ENCODE data around the gene DMWD.

Gene DMWD

GRCh38 chr19:45822716-45823115, 30.1 kb upstream of the DMWD start:
- H3K36me3 Mint-ChIP-seq, result peaks cover 52 to 61% of the 10 kb centered on the region in 2 donors
- H3K9me3 Mint-ChIP-seq, result no peaks in the 10 kb centered on the region
- H3K27ac Mint-ChIP-seq, result no peak overlapping the region

GRCh38 chr19:45821570-45821969, 28.9 kb upstream of the DMWD start:
- Mint-ChIP-seq H3K4me1 (peaks cover 6 to 17% of the 10 kb centered on the region in 2 donors), H3K27me3 (no peaks in the 10 kb centered on the region), H3K9me3 (no peaks in the 10 kb centered on the region), H3K4me3 (no peak overlapping the region), H3K36me3 (peaks cover 49 to 59% of the 10 kb centered on the region in 2 donors), H3K27ac (no peak overlapping the region)
- DNase-seq, result no peak
- no peak for ATAC-seq (replicated peaks)

More at GRCh38 chr19:45822716-45823115, 30.1 kb upstream of the DMWD start:
- DNase-seq, result no peak
- Mint-ChIP-seq H3K4me3 (no peak overlapping the region), H3K27me3 (no peaks in the 10 kb centered on the region), H3K4me1 (peaks cover 1 to 7% of the 10 kb centered on the region in 2 donors)
- ATAC-seq (replicated peaks), result no peak

- DNase-seq, result no peak
- Mint-ChIP-seq H3K4me1 (peaks cover 6 to 20% of the 10 kb centered on the region in 2 donors), H3K4me3 (no peak overlapping the region), H3K9me3 (no peaks in the 10 kb centered on the region), H3K36me3 (peaks cover 50 to 58% of the 10 kb centered on the region in 2 donors), H3K27me3 (no peaks in the 10 kb centered on the region), H3K27ac (peak overlapping the region; percentile 73)
- ATAC-seq (replicated peaks), result no peak
Measured at GRCh38 chr19:45821103-45821521, 28.5 kb upstream of the DMWD start.

GRCh38 chr19:45820413-45821102, 27.9 kb upstream of the DMWD start:
- Mint-ChIP-seq H3K27ac (peak overlapping the region; percentile 20), H3K27me3 (peaks cover 0 to 4% of the 10 kb centered on the region in 2 donors), H3K36me3 (peaks cover 50 to 58% of the 10 kb centered on the region in 2 donors), H3K4me3 (no peak overlapping the region), H3K9me3 (no peaks in the 10 kb centered on the region), H3K4me1 (peaks cover 7 to 25% of the 10 kb centered on the region in 2 donors)
- no peak for DNase-seq
- ATAC-seq (replicated peaks), result no peak

DNA sequence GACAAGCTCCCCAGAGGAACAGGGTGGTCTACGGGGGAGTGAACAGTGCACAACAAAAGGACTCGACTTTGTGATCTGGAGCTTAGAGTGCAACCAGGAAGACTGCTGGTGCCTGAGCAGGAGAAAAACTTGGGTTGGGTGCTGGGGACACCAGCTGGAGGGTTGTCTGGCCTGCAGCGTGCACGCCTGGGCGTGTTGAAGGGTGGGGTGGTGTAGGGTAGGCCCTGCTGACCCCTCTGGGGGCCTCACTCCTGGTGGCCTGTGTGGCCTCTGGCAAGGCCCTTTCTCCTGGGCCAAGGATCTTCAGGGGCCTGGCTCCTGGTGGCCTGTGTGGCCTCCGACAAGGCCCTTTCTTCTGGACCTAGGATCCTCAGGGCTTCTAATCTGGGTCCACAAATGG, 27.1 kb upstream of the DMWD start:
- peaks cover 9 to 27% of the 10 kb centered on the region in 2 donors for H3K4me1 Mint-ChIP-seq
- no peak overlapping the region for H3K27ac Mint-ChIP-seq
- ATAC-seq (replicated peaks), result no peak
- H3K36me3 Mint-ChIP-seq, result peaks cover 49 to 54% of the 10 kb centered on the region in 2 donors
- H3K27me3 Mint-ChIP-seq, result peaks cover 0 to 6% of the 10 kb centered on the region in 2 donors
- no peak for DNase-seq
- H3K9me3 Mint-ChIP-seq, result no peaks in the 10 kb centered on the region
- no peak overlapping the region for H3K4me3 Mint-ChIP-seq

DNA sequence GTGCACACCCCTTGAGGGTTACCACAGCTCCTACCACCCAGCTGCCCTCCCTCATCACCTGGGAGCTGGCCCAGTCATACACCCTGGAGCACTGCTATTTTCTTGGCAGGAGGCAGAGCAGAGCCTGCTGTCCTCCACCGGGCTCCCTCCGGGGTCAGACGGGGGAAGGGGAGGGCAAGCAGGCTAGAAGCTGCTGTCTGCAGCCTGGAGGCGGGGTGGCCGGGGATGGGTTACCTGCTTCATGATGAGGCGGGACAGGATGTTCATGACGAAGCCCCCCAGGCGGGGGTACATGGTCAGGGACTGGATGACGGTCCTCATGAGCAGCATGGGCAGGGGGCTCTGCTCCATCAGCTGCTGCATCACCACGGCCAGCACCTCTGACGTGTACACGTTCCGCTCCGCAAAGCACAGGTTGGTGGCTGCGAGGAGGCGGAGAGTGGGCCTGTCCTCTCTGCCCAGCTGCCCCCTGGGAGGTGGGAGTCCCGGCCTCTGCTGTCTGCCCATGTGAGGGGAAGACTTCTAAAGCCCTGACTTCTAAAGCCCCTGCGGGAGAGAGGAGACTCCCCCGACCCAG, 25.2 kb upstream of the DMWD start:
- Mint-ChIP-seq H3K27me3 (peaks cover under 1 to 21% of the 10 kb centered on the region in 2 donors), H3K36me3 (peaks cover 46 to 52% of the 10 kb centered on the region in 2 donors), H3K4me3 (no peak overlapping the region), H3K27ac (peak overlapping the region; percentile 31), H3K9me3 (no peaks in the 10 kb centered on the region), H3K4me1 (peaks cover 9 to 27% of the 10 kb centered on the region in 2 donors)
- ATAC-seq (replicated peaks), result peak; percentile 6 to 17
- DNase-seq, result no peak

DNA sequence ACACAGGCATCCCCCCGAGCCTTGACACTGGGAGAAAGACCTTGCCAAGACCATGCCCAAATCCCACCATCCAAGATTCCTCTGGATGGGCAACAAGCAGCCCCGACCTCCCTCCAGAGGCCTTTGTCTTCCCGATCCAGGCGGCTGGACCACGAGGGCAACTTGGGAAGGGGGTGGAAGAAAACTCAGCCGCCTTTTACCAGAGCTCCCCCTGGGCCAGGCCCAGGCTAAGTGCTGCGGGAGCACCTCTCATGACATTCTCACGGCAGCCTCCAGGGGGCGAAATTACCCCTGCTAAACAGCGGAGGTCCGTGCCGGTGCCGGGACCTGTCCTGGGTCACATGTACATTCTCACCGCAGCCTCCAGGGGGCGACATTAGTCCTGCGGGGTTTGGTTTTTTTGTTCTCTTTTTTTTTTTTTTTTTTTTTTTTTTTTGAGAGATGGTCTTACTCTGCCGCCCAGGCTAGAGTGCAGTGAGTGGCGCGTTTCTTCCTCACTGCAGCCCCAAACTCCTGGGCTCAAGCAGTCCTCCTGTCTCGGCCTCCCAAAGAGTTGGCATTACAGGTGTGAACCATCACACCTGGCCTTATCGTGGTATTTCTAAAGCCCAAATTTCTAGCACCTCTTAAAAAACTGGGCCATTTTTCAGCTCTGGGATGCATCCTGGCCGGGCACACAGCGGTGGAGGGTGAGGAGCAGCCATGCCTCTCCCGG, 24.5 kb upstream of the DMWD start:
- ATAC-seq (replicated peaks), result peak; percentile 94 to 97
- Mint-ChIP-seq H3K27me3 (peaks cover 7 to 27% of the 10 kb centered on the region in 2 donors), H3K4me3 (peak overlapping the region in 1 of 2 donors; percentile 22), H3K9me3 (no peaks in the 10 kb centered on the region), H3K27ac (peak overlapping the region; percentile 20), H3K4me1 (peaks cover 9 to 27% of the 10 kb centered on the region in 2 donors), H3K36me3 (peaks cover 46 to 51% of the 10 kb centered on the region in 2 donors)
- peak; percentile 91 for DNase-seq

DNA sequence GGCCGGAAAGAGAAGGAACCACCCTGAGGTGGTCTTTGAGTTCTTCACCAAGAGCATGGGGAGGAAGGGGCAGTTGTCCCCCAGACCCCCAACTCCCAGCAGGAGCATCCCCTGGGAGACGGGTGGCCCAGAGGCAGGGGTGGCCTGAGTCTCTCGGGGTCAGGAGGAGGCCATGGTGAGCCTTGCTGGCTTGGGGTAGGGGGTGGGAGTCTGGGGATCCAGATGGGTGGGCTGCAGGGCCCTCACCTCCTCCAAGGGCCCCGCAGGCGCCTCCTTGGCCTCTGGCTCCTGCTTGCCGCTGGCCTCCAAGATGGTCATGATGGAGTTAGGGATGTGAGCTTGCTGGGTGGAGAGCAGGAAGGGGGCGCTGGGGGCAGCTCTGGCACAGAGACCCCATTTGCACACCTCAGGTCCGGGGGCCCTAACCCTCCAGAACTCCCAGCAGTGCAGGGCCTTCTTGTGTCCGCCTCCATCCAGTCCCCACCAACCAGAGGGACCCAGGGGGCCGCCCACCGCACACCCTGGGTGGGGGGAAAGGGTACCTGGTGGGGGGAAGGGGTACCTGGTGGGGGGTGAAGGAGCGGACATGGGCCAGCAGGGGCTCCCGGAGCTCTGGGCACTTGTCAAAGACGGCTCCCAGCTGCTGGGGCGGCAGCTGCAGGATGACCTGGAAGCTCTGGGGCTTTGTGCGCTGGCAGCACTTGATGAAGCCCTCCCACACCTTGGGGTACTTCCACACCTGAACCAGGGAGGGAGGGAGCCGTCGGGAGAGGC, 23.8 kb upstream of the DMWD start:
- ATAC-seq (replicated peaks) (no peak), DNase-seq (no peak)
- Mint-ChIP-seq H3K27ac (no peak overlapping the region), H3K4me1 (peaks cover 9 to 27% of the 10 kb centered on the region in 2 donors), H3K9me3 (no peaks in the 10 kb centered on the region), H3K27me3 (peaks cover 8 to 29% of the 10 kb centered on the region in 2 donors), H3K36me3 (peaks cover 45 to 50% of the 10 kb centered on the region in 2 donors), H3K4me3 (no peak overlapping the region)

- peak overlapping the region; percentile 66 for H3K27ac Mint-ChIP-seq
- no peaks in the 10 kb centered on the region for H3K9me3 Mint-ChIP-seq
- H3K36me3 Mint-ChIP-seq, result peaks cover 39 to 46% of the 10 kb centered on the region in 2 donors
- ATAC-seq (replicated peaks), result no peak
- H3K4me1 Mint-ChIP-seq, result peaks cover 10 to 28% of the 10 kb centered on the region in 2 donors
- peak overlapping the region; percentile 52 to 64 for H3K4me3 Mint-ChIP-seq
- peaks cover 9 to 30% of the 10 kb centered on the region in 2 donors for H3K27me3 Mint-ChIP-seq
- no peak for DNase-seq
Measured at GRCh38 chr19:45815481-45816216, 23.0 kb upstream of the DMWD start.

- Mint-ChIP-seq H3K4me1 (peaks cover 13 to 34% of the 10 kb centered on the region in 2 donors), H3K4me3 (peak within 1 kb of the TSS; percentile 52 to 64), H3K9me3 (no peaks in the 10 kb centered on the region), H3K27ac (peak within 1 kb of the TSS; percentile 66), H3K27me3 (peaks cover 12 to 35% of the 10 kb centered on the region in 2 donors), H3K36me3 (peaks cover 38 to 43% of the 10 kb centered on the region in 2 donors)
- no peak for DNase-seq
- ATAC-seq (replicated peaks), result no peak
Measured at GRCh38 chr19:45814851-45815480, 22.3 kb upstream of the DMWD start, which contains the start of gene RSPH6A. TSS of gene RSPH6A (minus strand) at chr19:45815308. CDS start at chr19:45815176, 132 bp downstream.

DNA sequence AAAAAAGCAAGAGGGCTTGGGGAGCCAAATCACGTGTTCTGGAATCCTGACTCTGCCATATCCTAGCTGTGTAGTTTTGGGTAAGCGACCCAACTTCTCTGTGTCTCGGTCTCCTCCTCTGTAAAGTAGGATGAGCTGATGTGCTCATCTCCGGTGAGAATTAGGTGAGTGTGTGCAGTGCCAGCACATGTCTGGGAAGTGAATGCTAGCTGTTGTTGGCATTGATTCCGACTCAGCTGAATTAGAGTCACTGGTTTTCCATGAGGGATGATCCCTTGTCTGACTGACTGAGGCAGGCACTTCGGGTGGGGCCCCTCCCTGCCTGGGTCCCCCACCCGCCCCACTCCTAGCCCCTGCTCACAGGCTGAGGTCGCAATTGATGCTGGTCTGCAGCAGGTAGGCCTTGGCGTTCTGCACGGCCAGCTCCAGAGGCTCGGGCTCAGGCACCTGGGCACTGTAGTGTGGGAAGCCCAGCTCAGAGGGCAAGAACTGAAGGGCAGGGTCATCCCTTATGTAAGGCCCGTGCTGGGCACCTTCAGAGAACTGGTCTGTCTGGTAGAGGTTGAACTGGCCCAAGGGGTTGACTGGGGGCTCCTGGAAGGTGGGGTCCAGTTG, 21.6 kb upstream of the DMWD start:
- H3K27ac Mint-ChIP-seq, result peak overlapping the region; percentile 37
- H3K9me3 Mint-ChIP-seq, result no peaks in the 10 kb centered on the region
- peaks cover 18 to 38% of the 10 kb centered on the region in 2 donors for H3K4me1 Mint-ChIP-seq
- peaks cover 32 to 36% of the 10 kb centered on the region in 2 donors for H3K36me3 Mint-ChIP-seq
- ATAC-seq (replicated peaks) (no peak), DNase-seq (no peak)
- H3K4me3 Mint-ChIP-seq, result no peak overlapping the region
- peaks cover 12 to 39% of the 10 kb centered on the region in 2 donors for H3K27me3 Mint-ChIP-seq

- Mint-ChIP-seq H3K4me1 (peaks cover 14 to 31% of the 10 kb centered on the region in 2 donors), H3K36me3 (peaks cover 25 to 26% of the 10 kb centered on the region in 2 donors), H3K9me3 (no peaks in the 10 kb centered on the region), H3K4me3 (no peak overlapping the region), H3K27ac (no peak overlapping the region), H3K27me3 (peaks cover 12 to 41% of the 10 kb centered on the region in 2 donors)
- ATAC-seq (replicated peaks), result no peak
- DNase-seq, result no peak
Measured at GRCh38 chr19:45812297-45812696, 19.7 kb upstream of the DMWD start.
